C4-2B (cell line): ENCODE measurements around the gene GCNT2.
"Not testable (repeated sequence)": the region's sequence is repeated elsewhere in the genome, so short reads cannot be mapped to it uniquely, and the experiment has no call there.

Source experiments
- H3K27ac ChIP-seq: fragments of 450-650 bp; 2 replicates; pipeline ENCODE4 v1.5.1; 2017
- CTCF ChIP-seq: fragments of 450-650 bp; conservative IDR thresholded peaks from 2 replicates; pipeline ENCODE4 v1.5.1; 2017; ENCODE audit warnings: mild to moderate bottlenecking
- ZFX ChIP-seq: fragments of 450-650 bp; IDR thresholded peaks from 2 replicates; pipeline ENCODE4 v1.6.1; 2017

GCNT2 gene

GRCh38 chr6:10516953-10517352 is 4.2 kb upstream of the GCNT2 start:
- H3K27ac ChIP-seq: no peak overlapping the region; the same call in 1 of the 2 replicates
- TF ChIP-seq CTCF (no peak), ZFX (no peak)

GRCh38 chr6:10518557-10519407 is 2.4 kb upstream of the GCNT2 start:
- no peak for TF ChIP-seq CTCF
- no peak for TF ChIP-seq ZFX
- peak overlapping the region; percentile 77 for H3K27ac ChIP-seq

- peak overlapping the region; percentile 77 for H3K27ac ChIP-seq
These were observed 1.8 kb upstream of the GCNT2 start for GRCh38 chr6:10519408-10519697.

GRCh38 chr6:10520468-10520867 is 683 bp upstream of the GCNT2 start:
- H3K27ac ChIP-seq: no peak overlapping the region; the same call in 1 of the 2 replicates
- no peak for TF ChIP-seq ZFX

DNA sequence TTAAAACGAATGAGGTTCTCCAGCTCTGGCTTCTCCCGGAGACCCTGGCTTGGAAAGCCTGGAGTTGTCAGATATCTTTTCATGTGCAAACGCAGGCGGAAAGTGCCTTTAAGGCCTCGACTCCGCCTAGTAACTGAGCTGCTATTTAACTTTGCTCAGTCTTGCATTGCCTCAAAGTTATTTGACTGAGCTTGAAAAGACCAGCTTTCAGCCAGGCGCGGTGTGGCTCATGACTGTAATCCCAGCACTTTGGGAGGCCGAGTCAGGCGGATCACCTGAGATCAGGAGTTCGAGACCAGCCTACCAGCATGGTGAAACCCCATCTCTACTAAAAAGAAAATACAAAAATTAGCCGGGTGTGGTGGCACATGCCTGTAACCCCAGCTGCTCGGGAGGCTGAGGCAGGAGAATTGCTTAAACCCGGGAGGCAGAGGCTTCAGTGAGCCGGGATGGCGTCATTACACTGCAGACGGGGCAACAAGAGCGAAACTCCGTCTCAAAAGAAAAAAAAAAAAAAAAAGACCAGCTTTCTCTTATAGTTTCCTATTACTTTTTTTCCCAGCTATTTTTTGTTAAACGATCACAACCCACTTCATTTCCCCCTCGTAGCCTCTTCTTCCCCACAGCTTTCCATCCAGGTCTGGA is 1.9 kb downstream of the GCNT2 start:
- no peak overlapping the region for H3K27ac ChIP-seq
- TF ChIP-seq CTCF (no peak), ZFX (no peak)

- TF ChIP-seq CTCF (no peak), ZFX (no peak)
- no peak overlapping the region for H3K27ac ChIP-seq
These were observed 5.0 kb downstream of the GCNT2 start for GRCh38 chr6:10526156-10526555.

- H3K27ac ChIP-seq: peak overlapping the region; percentile 57; the same call in 1 of the 2 replicates
- TF ChIP-seq ZFX (no peak), CTCF (no peak)
These were observed 7.2 kb downstream of the GCNT2 start for GRCh38 chr6:10528158-10528981.

DNA sequence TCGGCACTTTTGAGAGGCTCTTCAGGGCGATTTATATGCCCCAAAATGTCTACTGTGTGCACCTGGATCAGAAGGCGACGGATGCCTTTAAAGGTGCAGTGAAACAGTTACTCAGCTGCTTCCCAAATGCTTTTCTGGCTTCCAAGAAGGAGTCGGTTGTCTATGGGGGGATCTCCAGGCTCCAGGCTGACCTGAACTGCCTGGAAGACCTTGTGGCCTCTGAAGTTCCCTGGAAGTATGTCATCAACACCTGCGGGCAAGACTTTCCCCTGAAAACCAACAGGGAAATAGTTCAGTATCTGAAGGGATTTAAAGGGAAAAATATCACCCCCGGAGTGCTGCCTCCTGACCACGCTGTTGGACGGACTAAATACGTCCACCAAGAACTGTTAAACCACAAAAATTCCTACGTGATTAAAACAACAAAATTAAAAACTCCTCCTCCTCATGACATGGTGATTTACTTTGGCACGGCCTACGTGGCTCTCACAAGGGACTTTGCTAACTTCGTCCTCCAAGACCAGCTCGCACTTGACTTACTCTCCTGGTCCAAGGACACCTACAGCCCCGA is 8.2 kb downstream of the GCNT2 start:
- TF ChIP-seq ZFX: no peak
- no peak for TF ChIP-seq CTCF
- H3K27ac ChIP-seq: no peak overlapping the region

GRCh38 chr6:10529828-10530374 is 8.8 kb downstream of the GCNT2 start:
- not testable (repeated sequence) for H3K27ac ChIP-seq
